Spleen (tissue), 7 donors: ENCODE data around the gene NKD1.
A peak's percentile ranks its signal among the peaks of the same experiment; 100 is the strongest.

Source experiments
- CTCF ChIP-seq, 11 experiments: fragments of 200-600 bp in 7 of 11; fragments of 450-650 bp in 4 of 11; sonication (generic) in 4 of 11; IDR thresholded peaks in 8 of 11; conservative IDR thresholded peaks in 3 of 11; 1 replicate in 7 of 11; 2 replicates in 4 of 11; pipeline versions ENCODE4 v1.4.0 to v1.8.0; 2016 to 2021; ENCODE audit warnings: antibody characterized with exemption in 11 of 11, inconsistent platforms in 4 of 11, mild to moderate bottlenecking in 1 of 11
- POLR2A ChIP-seq, 3 donors: fragments of 450-650 bp; IDR thresholded peaks; one replicate each; pipeline ENCODE4 v1.5.1; 2017; ENCODE audit warnings: antibody characterized with exemption in 3 of 3, mild to moderate bottlenecking in 1 of 3
- POLR2AphosphoS5 ChIP-seq, 3 donors: sonication (generic); formaldehyde crosslinking; IDR thresholded peaks; one replicate each; pipeline ENCODE4 v1.5.1; 2017; ENCODE audit warnings: antibody characterized with exemption in 3 of 3
- donor health status: DM: no; HTN: no; CAD: no; lungs with moderate emphysema.
- donor health status: DM: no; HTN: no; CAD: no.
- donor health status: DM: no; HTN: no; CAD: no.

GRCh38 chr16:50667497-50668367 lies 119.5 kb downstream of the NKD1 start:
- TF ChIP-seq CTCF (IDR thresholded peaks at IDR 0.05 in 8 of 11, conservative IDR thresholded peaks at IDR 0.05 in 3 of 11) (peak in 1 of 11 experiments; percentile 7), POLR2AphosphoS5 (IDR thresholded peaks at IDR 0.05) (no peak), POLR2A (IDR thresholded peaks at IDR 0.05) (no peak)
